A172 (cell line): Measurements from ENCODE around the gene C11orf91. TPM values are rescaled to one million over a fixed set of nuclear protein-coding genes. Genes with fewer than 3 reads are reported as not detected.
"Not testable (repeated sequence)": the region's sequence is repeated elsewhere in the genome, so short reads cannot be mapped to it uniquely, and the experiment has no call there.

Experiments used
- DNase-seq: peaks from one replicate; pipeline ENCODE4 v3.0.0-alpha.2; 2015; ENCODE audit warnings: low spot score
- total RNA-seq: library from RNA; depleted of rRNA; stranded (reverse); fragments of >200 nt; shearing (Covaris generic); gene quantifications from 2 replicates; pipeline ENCODE4 v1.2.3, GENCODE V29; 2014

Gene C11orf91
- total RNA-seq, 1 experiment from 2014 or later = not detected

DNA sequence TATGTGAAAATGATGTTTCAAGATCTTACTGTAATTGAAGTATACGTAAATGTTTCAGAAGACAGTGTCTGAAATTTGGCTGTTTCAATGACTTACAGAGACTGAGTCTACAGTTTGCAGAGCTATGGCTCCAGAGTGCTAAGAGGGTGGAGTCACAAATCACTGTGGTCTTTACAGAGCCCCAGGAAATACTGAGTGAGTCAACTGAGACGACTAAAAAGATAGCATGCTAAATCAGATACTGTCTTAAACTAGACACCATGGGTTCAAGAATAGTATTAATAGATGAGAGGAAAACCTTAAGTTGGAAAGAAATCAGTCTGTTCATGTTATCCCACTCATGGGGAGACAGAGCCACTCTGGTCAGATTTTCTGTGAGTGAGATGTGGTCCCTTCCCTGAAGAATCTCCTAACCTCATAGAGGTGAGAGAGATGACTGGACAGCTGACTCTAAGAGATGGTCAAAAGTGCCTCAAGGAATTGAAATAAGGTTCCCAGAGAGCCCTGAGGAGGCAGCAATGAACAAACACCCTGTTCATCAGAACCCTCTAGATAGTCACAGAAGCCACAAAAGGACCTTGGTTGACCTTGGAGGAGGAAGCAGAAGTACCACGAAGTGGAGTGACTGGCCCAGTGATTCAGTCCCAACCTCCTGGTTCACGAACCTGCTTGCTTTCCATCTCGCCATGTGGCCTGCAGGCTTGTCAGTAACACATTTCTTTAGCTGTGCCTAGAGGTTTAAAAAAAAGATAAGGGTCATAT lies 30.2 kb downstream of the C11orf91 start:
- peak; percentile 70 for DNase-seq

DNA sequence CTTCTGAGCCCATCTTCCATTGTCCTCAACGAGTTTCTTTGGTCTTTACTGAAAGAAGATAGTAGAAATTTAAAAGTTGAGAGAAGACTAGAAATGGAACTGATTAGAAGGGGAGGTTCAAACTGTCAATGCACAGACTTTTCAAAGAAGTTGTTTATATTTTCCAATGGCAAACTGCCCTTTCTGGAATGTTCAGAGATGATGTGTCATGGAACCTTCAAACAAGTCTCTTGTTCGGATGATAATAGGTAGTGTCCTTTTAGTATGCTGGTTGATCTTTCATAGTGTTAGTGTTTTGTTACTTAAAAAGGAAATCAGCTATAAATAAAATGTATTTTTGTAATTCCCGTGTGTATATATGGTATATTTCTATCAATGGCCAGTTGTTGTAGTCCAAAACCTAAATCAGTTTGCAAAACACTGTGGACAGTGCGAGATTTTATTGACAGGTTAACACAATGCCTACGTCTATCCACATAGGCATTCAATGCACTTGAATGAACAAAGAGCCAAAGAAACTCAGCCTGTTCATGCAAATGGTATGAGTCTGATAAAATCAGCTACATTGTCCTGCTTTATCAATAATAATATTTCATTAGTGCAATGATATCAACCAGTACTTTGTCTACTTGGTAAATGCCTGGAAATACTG lies 30.9 kb downstream of the C11orf91 start:
- DNase-seq = no peak

DNA sequence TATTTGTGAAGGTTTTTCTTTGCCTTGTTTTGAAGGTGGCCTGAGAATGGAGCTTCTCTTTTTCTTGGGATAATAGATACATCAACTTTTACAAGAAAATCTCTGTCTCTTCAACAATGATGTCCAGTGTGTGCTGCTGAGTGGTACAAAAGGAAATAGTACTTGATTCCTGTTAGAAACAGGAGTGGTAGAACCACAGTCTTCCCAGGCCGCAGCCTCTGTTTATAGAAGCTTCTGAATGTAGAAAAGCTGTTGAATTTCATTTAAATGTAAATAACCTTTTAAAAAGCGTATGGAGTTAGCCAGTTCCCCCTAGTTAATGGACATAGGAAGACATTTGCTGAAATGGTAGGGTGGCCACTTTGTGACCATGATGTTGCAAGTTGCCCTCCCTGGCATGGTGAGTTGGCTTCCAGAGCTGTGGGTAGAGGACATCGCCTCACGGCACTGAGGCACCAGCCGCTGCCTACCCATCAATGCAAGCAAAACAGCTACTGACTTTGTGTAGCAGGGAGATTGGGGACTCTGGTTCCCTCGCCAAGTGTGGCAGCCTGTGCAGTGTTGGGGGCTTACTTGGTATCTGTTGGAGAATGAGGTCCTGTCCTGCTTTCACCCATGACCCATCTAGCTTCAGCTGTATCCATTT lies 31.6 kb downstream of the C11orf91 start:
- DNase-seq = no peak

DNA sequence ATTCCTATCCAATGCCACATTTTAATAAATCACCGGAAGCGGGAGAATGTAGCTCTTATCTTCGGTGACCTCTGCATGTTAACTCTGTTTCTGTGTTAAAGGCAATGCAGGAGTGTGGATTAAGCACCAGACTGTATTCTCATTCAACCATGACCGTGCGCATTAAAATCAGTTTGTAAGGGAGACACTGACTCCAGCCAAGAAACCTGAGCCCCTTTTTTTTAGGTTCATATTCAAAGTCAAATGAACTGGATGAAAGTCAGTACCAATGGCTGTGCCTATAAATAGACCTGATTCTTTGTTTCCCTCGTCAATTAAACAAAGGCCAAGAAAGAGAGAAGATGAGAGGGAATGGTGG lies 32.2 kb downstream of the C11orf91 start:
- DNase-seq = no peak

DNA sequence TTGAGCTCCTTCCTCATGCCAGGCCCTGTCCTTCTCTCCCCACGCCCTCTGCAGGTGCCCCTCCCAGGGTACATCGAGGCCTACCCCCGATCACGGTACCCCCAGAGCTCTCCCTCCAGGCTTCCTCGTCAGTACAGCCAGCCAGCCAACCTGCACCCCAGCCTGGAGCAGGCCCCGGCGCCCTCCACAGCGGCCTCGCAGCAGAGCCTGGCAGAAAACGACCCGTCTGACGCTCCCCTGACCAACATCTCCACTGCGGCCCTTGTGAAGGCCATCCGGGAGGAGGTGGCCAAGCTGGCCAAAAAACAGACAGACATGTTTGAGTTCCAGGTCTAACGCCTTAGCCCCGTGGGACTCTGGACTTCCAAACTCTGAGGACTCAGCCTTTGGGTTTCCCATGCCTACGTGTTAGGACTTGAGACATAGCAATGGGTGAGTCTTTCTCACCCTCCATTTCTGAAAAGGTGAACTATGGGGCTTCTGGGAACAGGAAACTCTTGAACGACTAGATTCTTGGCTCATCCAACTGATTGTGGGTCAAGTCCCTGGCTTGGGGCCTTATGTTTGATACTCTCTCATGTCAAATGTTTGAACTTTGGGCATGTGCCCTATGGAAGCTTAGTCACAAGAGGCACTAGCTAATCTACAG lies 32.7 kb downstream of the C11orf91 start:
- DNase-seq = no peak

DNA sequence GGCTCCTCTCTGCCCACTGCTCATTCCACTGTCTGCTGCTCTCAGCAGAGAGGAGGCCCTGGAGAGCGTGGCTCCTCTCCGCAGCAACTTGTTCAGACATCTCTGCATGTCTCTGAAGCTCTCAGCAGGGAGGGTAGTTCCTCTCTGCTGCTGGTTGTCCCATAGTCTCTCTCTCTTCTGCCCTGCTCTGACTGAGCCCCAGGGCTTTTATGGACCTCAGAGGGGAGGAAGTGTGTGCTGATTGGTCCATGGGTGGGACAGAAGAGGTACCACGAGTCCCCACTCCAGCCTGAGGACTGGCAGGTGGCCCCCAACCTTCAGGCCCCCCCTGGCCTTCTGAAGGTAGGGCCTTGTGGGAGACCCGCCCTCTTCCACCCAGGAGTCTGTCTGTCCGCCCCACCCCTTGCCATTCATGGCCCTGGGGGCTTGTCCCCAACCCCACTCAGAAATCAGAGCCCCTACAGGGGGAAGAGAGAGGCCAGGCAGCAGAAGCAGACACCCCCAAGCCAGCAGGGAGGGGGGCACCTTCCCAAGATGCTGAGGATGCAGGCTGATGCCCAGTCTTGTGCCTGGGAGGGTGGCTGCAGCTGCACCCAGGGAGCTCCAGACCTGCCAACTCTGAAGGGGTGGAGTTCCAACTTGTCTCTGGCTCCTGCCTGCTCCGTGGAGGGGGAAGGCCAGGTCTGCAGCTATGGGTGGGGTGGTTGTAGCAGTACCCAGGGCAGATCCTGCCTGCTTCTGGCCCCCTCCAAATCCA lies 35.1 kb downstream of the C11orf91 start:
- no peak for DNase-seq

DNA sequence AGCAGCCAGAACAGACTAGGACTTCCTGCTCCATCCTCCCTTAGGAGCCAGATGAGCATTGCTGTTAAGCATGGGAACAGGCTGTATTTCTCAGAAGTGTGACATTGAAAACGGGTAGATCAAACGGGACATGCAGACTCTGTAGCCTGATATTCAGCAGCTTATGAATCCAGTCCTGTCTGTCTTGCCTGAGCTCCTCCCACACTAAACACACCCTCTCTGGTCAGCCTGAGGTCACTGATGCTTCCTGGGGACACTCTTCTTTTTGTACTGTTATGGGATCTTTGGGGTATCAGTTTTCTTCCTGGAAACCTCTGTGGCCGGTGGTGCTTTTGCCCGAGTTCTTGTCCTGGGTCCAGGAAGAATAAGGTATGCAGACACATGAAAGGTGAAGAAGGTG lies 35.8 kb downstream of the C11orf91 start:
- DNase-seq = no peak

DNA sequence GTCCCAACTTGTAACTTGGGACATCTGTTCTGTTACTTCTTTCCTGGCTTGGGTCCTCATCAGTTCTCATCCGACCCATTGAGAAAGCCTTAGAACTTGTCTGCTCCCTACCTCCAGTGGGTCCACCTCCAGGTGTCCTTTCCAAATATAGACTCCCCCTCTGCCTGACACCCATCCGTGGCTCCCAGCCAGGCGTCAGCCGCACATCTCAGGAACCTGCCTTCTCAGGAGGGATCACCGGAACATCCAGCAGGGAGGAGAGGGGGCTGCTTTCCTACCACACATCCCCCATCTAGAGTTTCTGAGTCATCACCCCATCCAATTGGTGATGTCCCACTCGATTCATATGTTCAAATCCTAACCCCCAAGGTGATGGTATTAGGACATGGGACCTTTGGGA lies 36.5 kb downstream of the C11orf91 start:
- no peak for DNase-seq

DNA sequence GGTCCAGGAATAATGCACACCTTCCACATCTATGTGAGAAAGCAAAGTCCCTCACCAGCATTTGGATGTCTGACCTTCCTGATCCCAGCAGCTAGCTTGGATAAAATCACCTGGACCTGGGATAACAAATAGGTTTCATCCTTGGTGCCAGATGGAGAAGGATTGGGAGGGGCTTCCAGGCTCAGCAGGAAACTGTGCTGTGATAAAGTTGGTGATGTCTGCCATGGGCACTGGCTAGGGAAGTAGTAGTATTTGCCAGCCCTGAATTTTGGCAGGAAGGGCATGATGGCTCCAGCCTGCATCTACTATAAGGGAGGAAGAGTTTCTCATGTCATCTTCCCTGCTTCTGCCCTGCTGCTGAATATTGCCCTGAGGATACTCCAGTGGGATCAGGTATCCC lies 37.5 kb downstream of the C11orf91 start:
- no peak for DNase-seq

DNA sequence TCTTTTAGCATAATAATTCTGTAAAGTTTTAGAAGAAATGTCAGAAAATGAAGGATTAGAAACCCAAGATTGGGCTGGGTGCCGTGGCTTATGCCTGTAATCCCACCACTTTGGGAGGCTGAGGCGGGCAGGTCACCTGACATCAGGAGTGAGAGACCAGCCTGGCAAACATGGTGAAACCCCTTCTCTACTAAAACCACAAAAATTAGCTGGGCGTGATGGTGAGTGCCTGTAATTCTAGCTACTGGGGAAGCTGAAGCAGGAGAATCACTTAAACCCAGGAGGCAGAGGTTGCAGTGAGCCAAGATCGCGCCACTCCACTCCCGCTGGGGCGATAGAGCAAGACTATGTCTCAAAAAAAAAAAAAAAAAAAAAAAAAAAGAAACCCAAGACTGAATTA lies 39.1 kb downstream of the C11orf91 start:
- DNase-seq = not testable (repeated sequence)

DNA sequence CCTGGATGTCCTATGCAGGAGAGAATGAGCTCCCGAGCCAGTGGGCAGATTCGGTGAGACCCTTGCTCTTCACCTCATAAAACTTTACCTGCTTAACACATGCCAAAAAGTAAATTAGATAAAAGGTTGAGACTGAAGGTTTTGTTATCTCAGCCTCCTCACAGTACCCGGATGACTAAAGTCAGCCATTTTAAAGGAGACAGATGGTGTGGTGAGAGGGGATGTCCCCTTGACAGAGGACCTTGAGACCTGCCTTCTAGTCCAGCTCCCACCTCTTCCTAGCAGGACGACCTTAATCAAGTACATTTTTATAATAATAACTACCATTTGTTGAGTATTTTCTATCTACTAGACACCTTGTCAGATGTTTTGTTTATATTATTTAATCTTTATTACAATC lies 39.7 kb downstream of the C11orf91 start:
- DNase-seq = no peak

DNA sequence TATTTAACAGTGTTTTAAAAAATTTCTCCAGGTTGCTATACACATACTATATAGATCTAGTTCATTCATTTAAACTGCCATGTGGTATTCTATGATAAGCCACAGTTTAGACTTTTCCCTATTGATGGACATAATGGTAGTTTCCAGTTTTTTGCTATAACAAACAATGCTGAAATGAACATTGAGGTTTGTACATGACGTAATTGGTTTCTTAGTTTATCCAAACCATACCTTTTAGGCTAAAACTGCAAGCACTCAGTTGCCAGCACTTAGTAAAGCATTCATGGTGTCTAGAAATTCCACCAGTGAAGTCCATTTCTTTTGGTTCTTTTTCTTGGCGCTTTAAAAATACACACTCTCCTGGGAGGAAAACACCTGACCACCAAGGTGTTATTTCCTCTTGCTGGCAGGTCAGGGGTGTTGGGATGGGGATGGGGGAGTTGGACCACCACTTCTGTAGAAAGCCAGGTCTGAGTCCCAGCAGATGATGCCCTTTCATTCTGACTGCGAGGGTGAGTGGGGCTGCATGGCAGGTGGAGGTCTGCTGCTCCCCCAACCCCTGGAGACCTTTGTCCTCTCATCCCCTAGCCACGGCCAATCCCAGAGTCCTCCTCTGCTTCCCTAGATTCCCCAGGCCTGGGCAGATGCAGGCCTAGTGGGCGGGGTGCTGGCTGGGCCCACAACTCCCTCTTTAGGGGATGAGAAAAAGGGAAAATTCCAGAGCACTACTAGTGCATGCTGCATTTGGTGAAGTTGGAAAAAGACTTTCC lies 41.1 kb downstream of the C11orf91 start:
- no peak for DNase-seq

DNA sequence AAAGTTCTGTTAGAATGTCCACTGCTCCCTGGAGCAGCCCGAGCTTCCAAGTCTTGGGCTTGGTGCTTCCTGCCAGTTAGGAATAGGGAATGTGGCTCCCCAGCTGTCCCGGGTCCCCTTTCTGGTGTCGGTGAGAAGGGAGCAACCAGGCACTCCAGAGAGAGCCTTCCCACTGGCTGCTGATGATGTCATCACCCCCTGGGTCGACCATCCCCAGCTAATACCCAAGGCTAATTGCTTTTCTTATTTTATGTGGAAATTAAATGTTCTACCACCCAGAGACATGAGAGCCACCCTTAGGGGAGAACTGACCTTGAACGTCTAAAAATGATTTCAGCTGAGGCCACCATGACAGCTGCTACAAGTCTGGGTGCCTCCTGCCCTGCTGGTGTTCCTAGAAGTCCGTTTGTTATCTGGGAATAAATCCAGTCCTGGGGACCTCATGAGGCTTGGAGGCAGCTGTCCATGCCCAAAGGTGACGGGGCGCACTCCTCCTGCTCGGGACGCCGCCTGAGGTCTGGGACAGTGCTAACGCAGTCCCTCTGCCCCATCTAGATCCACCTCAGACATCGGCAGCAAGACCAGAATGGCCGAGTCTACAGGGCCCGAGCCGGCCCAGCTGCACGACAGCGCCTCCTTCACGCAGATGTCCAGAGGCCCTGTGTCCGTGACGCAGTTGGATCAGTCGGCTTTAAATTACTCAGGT lies 42.3 kb downstream of the C11orf91 start:
- DNase-seq = no peak

DNA sequence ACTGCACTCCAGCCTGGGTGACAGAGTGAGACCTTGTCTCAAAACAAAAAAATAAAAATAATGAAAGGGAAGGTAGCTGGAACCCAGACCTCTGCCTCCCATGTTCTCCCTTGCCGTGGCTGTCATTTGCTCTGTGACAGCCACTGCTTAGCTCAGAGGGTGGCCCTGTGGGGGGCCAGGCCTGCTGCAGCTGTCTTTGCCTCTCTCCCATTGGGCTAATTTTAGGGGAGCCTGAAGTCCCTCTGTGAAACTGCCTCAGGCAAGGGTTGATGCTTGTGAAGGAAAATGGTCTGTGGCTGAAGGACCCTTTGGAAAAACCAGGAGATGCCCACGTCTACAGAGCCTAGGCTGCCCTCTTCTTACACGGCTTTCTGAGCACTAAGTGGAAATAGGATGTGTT lies 42.9 kb downstream of the C11orf91 start:
- no peak for DNase-seq

DNA sequence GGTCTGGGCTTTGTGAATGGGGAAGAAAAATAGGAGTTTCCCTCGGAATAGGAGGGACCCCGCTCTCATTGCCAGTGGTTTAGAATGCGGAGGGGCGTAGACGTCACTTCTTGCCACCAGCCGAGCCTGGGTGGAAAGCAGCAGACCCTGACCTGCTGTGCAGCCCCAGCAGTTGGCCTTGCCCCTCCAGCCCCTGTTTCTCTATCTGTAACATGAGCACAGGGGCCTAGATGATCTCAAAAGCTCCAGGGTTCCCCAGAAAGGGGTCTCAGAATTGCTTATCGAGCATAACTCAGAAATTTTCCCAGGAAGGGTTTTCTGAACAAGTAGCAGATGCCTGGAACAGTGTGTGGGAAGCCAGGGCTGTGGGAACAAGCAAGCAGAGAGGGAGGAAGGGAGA lies 43.9 kb downstream of the C11orf91 start:
- no peak for DNase-seq

DNA sequence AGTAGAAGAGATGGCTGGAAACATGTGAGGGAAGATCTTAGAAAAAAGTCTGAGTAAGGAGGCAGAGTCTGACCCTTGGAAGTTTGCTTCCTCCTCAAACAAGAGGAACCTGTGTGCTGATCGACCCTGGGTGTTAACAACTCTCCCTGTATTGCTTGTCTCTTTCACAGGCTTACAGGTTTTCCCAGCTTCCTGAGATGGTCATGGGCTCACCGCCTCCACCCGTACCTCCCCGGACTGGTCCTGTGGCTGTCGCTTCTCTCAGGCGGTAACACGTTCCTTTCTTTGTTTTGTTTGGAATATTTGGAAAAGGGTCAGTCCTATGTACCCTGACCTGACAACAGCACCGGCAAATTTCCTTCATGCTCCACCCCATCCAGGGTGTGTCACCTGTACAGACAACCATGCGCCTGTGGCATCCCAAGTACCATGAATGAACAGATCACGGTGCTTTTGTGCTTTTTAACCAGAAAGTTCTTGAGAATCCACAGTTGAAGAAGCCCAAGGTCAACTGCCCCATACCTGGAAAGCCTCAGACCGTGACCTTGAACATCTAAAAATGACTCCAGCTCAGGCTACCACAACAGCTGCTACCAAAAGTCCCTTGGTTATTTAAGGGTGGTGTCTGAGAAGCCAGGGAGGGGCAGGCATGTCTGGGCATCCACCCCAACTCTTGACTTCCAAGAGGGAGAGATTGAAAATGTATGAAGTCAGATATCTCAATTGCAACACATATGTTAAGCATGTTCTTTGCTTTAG lies 44.6 kb downstream of the C11orf91 start:
- DNase-seq = no peak

DNA sequence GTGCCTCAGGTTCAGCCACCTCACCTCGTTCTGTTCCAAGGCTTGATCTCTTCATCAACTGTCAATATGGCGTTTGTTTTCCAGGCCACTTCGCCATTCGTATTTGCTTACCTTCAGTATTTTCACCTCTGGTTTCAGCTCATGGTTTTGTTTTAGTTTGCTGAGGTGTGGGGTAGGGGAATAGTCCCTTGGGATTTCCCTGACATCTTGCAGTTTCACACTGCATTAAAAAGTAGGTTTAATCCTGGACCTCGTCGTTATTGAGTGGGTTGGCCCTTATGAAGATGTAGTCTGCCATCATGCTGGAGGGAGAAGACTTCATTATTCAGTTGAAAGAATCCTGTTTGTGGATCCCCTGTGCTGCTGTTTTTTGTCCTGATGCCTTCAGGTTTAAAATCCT lies 46.0 kb downstream of the C11orf91 start:
- no peak for DNase-seq

DNA sequence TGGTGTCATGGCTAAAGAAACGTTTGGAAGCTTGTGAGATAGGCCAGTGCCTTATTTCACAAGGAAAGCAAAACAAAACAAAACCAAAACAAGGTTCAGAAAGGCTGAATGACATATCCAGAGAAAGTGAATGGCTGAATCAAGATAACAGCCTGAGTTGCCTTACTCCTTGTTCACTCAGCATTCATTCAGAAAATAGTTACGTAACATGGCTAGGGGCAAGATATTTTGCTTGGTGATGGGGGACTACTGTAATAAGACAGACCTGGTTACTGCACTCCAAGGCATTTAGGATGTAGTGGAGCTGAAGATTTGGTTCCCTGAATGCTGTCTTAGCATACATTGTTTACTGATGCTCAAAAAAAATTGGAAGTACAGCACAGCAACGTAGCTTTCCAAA lies 47.7 kb downstream of the C11orf91 start:
- DNase-seq = no peak

DNA sequence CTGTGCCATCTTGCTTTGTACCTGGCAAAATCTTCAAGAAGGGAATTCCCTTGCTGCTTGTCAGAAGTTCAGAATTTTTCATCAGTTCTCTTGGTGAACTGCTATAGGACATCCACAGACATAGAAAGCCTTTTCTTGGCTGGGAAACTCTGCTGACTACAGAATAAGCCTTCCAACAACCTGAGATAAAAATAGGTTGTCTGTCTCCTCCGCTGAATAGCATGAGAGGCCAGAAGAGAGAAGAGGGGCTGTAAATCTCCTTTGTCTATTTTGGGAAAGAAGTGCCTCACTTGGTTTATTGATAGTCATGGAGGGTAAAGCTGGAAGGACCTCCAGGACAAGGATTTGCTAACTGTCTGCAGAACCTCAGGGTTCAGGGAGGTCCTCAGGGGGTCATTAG lies 48.2 kb downstream of the C11orf91 start:
- no peak for DNase-seq

DNA sequence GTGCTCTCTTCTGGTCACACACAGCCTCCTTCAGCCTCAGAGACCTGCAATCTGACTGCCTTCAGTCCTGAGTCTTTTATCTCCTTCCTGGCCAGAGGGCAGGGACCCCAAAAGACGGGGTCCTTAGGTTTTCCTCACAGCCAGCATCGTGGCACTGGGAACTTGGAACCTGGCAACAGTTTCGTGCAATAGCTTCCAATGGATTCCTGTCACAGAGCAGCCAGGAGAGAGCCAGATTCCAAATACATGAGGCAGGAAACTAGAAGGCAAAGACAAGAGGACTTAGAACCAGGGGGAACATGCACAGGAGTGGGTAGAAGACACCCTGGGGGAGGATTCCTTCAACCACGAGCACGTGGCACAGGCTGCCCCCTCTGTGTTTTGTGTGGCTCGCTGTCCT lies 48.6 kb downstream of the C11orf91 start:
- no peak for DNase-seq
